Measurements from ENCODE around the gene SLC39A9.
"Not testable (repeated sequence)": the region's sequence is repeated elsewhere in the genome, so short reads cannot be mapped to it uniquely, and the experiment has no call there.

Gene SLC39A9

GRCh38 chr14:69473260-69473659 is 74.8 kb downstream of the SLC39A9 start:
- Histone ChIP-seq H3K9me3 (ENCODE audit: severe bottlenecking) (no peaks in the 10 kb centered on the region), H3K27me3 (ENCODE audit: insufficient read depth, low read depth, severe bottlenecking) (no peaks in the 10 kb centered on the region), H3K27ac (no peak overlapping the region), H3K36me3 (no peaks in the 10 kb centered on the region), H3K4me3 (ENCODE audit: low read depth, low read length) (no peak overlapping the region)
- no peak for DNase-seq
- TF ChIP-seq CTCF (IDR thresholded peaks at IDR 0.05; ENCODE audit: low read depth, low read length): no peak

- no peaks in the 10 kb centered on the region for H3K36me3 ChIP-seq
- H3K9me3 ChIP-seq (ENCODE audit: severe bottlenecking): no peaks in the 10 kb centered on the region
- no peak overlapping the region for H3K4me3 ChIP-seq (ENCODE audit: low read depth, low read length)
- no peaks in the 10 kb centered on the region for H3K27me3 ChIP-seq (ENCODE audit: insufficient read depth, low read depth, severe bottlenecking)
- DNase-seq: no peak
- H3K27ac ChIP-seq: no peak overlapping the region
- TF ChIP-seq CTCF (IDR thresholded peaks at IDR 0.05; ENCODE audit: low read depth, low read length): no peak
Measured at GRCh38 chr14:69473946-69474345, 75.5 kb downstream of the SLC39A9 start.

- no peaks in the 10 kb centered on the region for H3K9me3 ChIP-seq (ENCODE audit: severe bottlenecking)
- TF ChIP-seq CTCF (IDR thresholded peaks at IDR 0.05; ENCODE audit: low read depth, low read length): peak; percentile 50
- H3K27ac ChIP-seq: no peak overlapping the region
- no peaks in the 10 kb centered on the region for H3K27me3 ChIP-seq (ENCODE audit: insufficient read depth, low read depth, severe bottlenecking)
- DNase-seq: no peak
- no peak overlapping the region for H3K4me3 ChIP-seq (ENCODE audit: low read depth, low read length)
- no peaks in the 10 kb centered on the region for H3K36me3 ChIP-seq
Measured at GRCh38 chr14:69475194-69475818, 76.8 kb downstream of the SLC39A9 start.

GRCh38 chr14:69476824-69477450 is 78.4 kb downstream of the SLC39A9 start:
- H3K9me3 ChIP-seq (ENCODE audit: severe bottlenecking); H3K36me3 ChIP-seq; H3K27me3 ChIP-seq (ENCODE audit: insufficient read depth, low read depth, severe bottlenecking); H3K4me3 ChIP-seq (ENCODE audit: low read depth, low read length); H3K27ac ChIP-seq; DNase-seq: not testable (repeated sequence)

GRCh38 chr14:69478055-69478454 is 79.6 kb downstream of the SLC39A9 start:
- not testable (repeated sequence) for H3K27ac ChIP-seq; H3K4me3 ChIP-seq (ENCODE audit: low read depth, low read length); H3K36me3 ChIP-seq; H3K27me3 ChIP-seq (ENCODE audit: insufficient read depth, low read depth, severe bottlenecking); DNase-seq; H3K9me3 ChIP-seq (ENCODE audit: severe bottlenecking)

- Histone ChIP-seq H3K27me3 (ENCODE audit: insufficient read depth, low read depth, severe bottlenecking) (no peaks in the 10 kb centered on the region), H3K36me3 (no peaks in the 10 kb centered on the region)
Measured at GRCh38 chr14:69479696-69480095, 81.2 kb downstream of the SLC39A9 start.

More at GRCh38 chr14:69479696-69480095, 81.2 kb downstream of the SLC39A9 start:
- Histone ChIP-seq H3K27ac (no peak overlapping the region), H3K9me3 (ENCODE audit: severe bottlenecking) (no peaks in the 10 kb centered on the region), H3K4me3 (ENCODE audit: low read depth, low read length) (no peak overlapping the region)
- DNase-seq: no peak
- TF ChIP-seq CTCF (IDR thresholded peaks at IDR 0.05; ENCODE audit: low read depth, low read length): no peak

Data from WERI-Rb-1 (cell line).